ENCODE data around the gene TACR1. TPM values are rescaled to one million over a fixed set of nuclear protein-coding genes. Genes with fewer than 3 reads are reported as not detected.

The TACR1 gene
- total and polyA plus RNA-seq, 2 donors from 2014 or later: 0.49 to 5.1 TPM

DNA sequence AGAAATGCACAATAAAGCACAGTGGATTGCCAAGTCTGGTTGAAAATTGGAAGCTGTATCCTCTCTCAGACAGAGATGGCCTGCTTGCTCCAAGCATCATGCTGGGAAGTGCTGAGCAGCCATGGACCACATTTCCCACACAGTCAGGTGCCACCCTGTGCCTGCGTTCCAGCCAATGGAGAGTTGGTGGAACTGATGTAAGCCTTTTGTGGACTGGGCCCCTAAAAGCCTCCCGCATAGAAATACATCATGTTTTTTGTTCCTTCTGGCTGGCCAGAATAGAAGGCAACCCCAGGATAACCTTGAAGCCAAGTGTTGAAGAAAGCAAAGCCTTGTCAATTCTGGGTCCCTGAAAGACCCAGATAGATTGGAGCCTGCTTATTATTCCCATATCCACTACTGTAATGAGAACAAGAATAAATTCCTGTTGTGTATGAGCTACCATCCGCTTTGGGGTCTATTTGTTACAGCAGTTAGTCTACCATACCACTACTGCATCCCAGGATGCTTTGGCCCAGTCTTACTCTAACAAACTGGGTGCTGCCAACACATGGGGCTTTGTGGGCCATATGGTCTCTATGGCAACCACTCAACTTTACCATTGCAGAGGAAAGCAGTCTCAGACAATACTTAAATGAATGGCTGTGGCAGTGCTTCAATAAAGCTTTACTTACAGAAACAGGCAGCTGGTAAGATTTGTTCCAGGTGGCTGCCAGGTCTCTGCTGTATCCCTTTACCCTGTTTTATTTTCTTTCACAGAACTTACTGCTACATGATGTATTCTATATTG is 175.5 kb downstream of the TACR1 start:
- H3K27ac ChIP-seq (ENCODE audit: low read depth in 2 of 2, low read length in 2 of 2): no peak overlapping the region
- FAIRE-seq (no peak), DNase-seq (no peak)
- TF ChIP-seq, protein P1, sequence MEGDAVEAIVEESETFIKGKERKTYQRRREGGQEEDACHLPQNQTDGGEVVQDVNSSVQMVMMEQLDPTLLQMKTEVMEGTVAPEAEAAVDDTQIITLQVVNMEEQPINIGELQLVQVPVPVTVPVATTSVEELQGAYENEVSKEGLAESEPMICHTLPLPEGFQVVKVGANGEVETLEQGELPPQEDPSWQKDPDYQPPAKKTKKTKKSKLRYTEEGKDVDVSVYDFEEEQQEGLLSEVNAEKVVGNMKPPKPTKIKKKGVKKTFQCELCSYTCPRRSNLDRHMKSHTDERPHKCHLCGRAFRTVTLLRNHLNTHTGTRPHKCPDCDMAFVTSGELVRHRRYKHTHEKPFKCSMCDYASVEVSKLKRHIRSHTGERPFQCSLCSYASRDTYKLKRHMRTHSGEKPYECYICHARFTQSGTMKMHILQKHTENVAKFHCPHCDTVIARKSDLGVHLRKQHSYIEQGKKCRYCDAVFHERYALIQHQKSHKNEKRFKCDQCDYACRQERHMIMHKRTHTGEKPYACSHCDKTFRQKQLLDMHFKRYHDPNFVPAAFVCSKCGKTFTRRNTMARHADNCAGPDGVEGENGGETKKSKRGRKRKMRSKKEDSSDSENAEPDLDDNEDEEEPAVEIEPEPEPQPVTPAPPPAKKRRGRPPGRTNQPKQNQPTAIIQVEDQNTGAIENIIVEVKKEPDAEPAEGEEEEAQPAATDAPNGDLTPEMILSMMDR (IDR thresholded peaks at IDR 0.05; ENCODE audit: borderline replicate concordance, extremely low read depth, insufficient read depth): no peak
- H3K27me3 ChIP-seq (ENCODE audit: control insufficient read depth, insufficient read depth, low read length): no peaks in the 10 kb centered on the region
- no peaks in the 10 kb centered on the region for H3K9me3 ChIP-seq (ENCODE audit: control insufficient read depth in 2 of 3, insufficient read depth in 1 of 3, low read length in 3 of 3)
- peaks cover 0 to 2% (median 0%) of the 10 kb centered on the region in 3 donors for H3K36me3 ChIP-seq (ENCODE audit: control insufficient read depth in 2 of 3, insufficient read depth in 3 of 3, low read length in 3 of 3)
- intact Hi-C loops (cut with DNase I): no loop called here
- H3K4me1 ChIP-seq (ENCODE audit: control insufficient read depth in 2 of 3, insufficient read depth in 2 of 3, low read depth in 1 of 3, low read length in 3 of 3): no peaks in the 10 kb centered on the region
- no peak overlapping the region for H3K9ac ChIP-seq (ENCODE audit: low read length in 3 of 3)
- no peak overlapping the region for H3K4me3 ChIP-seq (ENCODE audit: low read length in 3 of 3)

DNA sequence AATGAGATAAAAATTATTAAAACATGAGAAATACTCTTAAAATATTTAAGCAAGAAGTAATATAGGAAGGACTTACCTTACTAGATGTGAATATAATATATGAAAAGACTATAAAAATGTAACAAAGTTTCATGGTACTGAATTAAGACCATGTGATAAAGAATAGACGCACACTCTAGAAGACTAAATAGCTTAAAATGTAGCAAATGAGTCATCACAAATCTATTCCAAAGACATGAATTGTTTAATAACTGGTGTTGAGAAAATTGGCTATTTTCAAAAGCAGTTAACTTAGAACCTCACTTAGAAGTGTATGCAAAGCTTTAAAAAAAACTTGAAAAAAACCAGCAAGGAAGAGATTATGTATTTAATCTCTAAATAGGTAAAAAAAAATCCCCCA is 176.8 kb downstream of the TACR1 start:
- Histone ChIP-seq H3K27ac (ENCODE audit: low read depth in 2 of 2, low read length in 2 of 2) (no peak overlapping the region), H3K9ac (ENCODE audit: low read length in 3 of 3) (no peak overlapping the region), H3K36me3 (ENCODE audit: control insufficient read depth in 2 of 3, insufficient read depth in 3 of 3, low read length in 3 of 3) (no peaks in the 10 kb centered on the region), H3K4me3 (ENCODE audit: low read length in 3 of 3) (no peak overlapping the region), H3K27me3 (ENCODE audit: control insufficient read depth, insufficient read depth, low read length) (no peaks in the 10 kb centered on the region), H3K9me3 (ENCODE audit: control insufficient read depth in 2 of 3, insufficient read depth in 1 of 3, low read length in 3 of 3) (no peaks in the 10 kb centered on the region), H3K4me1 (ENCODE audit: control insufficient read depth in 2 of 3, insufficient read depth in 2 of 3, low read depth in 1 of 3, low read length in 3 of 3) (no peaks in the 10 kb centered on the region)
- DNase-seq (no peak), FAIRE-seq (no peak)
- intact Hi-C loops (cut with DNase I): no loop called here
- TF ChIP-seq, protein P1 (IDR thresholded peaks at IDR 0.05; ENCODE audit: borderline replicate concordance, extremely low read depth, insufficient read depth): no peak

DNA sequence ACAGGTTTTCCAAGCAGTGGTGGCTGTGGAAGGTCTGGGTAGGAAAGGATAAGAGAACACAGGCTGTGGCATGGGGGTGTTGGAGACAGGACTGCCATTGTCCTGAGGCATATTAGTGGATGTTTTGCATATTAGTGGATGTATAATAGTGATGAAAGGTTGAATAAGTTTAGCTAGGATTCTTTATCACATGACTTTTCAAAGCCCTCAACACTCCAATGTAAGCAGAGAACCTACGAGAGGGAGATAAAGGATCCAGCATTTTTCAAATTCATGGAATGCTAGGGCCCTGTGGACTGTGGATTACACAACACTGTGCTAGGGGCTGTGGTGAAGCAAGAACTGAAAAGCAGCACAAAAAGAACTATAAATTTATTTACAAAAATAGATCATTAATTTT is 177.6 kb downstream of the TACR1 start:
- Histone ChIP-seq H3K4me3 (ENCODE audit: low read length in 3 of 3) (no peak overlapping the region), H3K9ac (ENCODE audit: low read length in 3 of 3) (no peak overlapping the region), H3K27ac (ENCODE audit: low read depth in 2 of 2, low read length in 2 of 2) (no peak overlapping the region), H3K27me3 (ENCODE audit: control insufficient read depth, insufficient read depth, low read length) (no peaks in the 10 kb centered on the region), H3K4me1 (ENCODE audit: control insufficient read depth in 2 of 3, insufficient read depth in 2 of 3, low read depth in 1 of 3, low read length in 3 of 3) (no peaks in the 10 kb centered on the region), H3K36me3 (ENCODE audit: control insufficient read depth in 2 of 3, insufficient read depth in 3 of 3, low read length in 3 of 3) (no peaks in the 10 kb centered on the region), H3K9me3 (ENCODE audit: control insufficient read depth in 2 of 3, insufficient read depth in 1 of 3, low read length in 3 of 3) (no peaks in the 10 kb centered on the region)
- FAIRE-seq (no peak), DNase-seq (no peak)
- TF ChIP-seq, protein P1 (IDR thresholded peaks at IDR 0.05; ENCODE audit: borderline replicate concordance, extremely low read depth, insufficient read depth): no peak
- intact Hi-C loops (cut with DNase I): no loop called here

Measured in kidney (tissue), 14 donors.